Adrenal gland (tissue), 12 donors: Measurements from ENCODE around the gene BARD1. TPM values are rescaled to one million over a fixed set of nuclear protein-coding genes. Genes with fewer than 3 reads are reported as not detected.

ENCODE experiments used
- DNase-seq, 7 donors: peaks; one replicate each; pipeline ENCODE4 v3.0.0-alpha.2; 2019 to 2020
- H3K27ac ChIP-seq, 5 donors: fragments of 200-600 bp; sonication (generic) in 4 of 5; 1 replicate in 3 of 5; 2 replicates in 2 of 5; pipeline versions ENCODE4 v1.5.1 to v1.8.0; 2016 to 2020; ENCODE audit warnings: mild to moderate bottlenecking in 1 of 5
- H3K27me3 ChIP-seq: fragments of 200-600 bp; 2 replicates; pipeline ENCODE4 v1.8.0; 2021
- H3K36me3 ChIP-seq, 2 donors: fragments of 200-600 bp; replicated peaks in 1 of 2; 1 replicate in 1 of 2; 2 replicates in 1 of 2; pipeline versions ENCODE4 v1.5.1 to v1.8.0; 2018 to 2022
- H3K4me1 ChIP-seq, 2 donors: fragments of 200-600 bp; replicated peaks in 1 of 2; 1 replicate in 1 of 2; 2 replicates in 1 of 2; pipeline versions ENCODE4 v1.5.1 to v1.8.0; 2018 to 2021
- H3K4me3 ChIP-seq, 4 donors: fragments of 200-600 bp; sonication (generic) in 3 of 4; one replicate each; pipeline ENCODE4 v1.5.1; 2016 to 2018
- H3K9me3 ChIP-seq, 3 donors: fragments of 200-600 bp; sonication (generic) in 1 of 3; replicated peaks in 1 of 3; 1 replicate in 2 of 3; 2 replicates in 1 of 3; pipeline versions ENCODE4 v1.5.1 to v1.8.0; 2016 to 2021
- POLR2A ChIP-seq, 2 donors: fragments of 450-650 bp; IDR thresholded peaks; one replicate each; pipeline ENCODE4 v1.6.1; 2017; ENCODE audit warnings: antibody characterized with exemption in 2 of 2, mild to moderate bottlenecking in 2 of 2, moderate library complexity in 1 of 2
- WGBS, 4 donors: extraction: QIAGEN DNeasy Blood & Tissue Kit in 2 of 4; methylation state at CpG; one replicate each; pipeline versions ENCODE4 v1.1.5 to v1.1.7; 2013 to 2017; 5-methylcytosine and 5-hydroxymethylcytosine counted together
- intact Hi-C, 2 donors: fragments of 100-400 bp; cut with DNase I; formaldehyde crosslinking; loops; one replicate each; pipeline versions ENCODE4 v1.14.1 to v1.15.0; 2022 to 2023
- polyA plus RNA-seq, 3 donors: library from polyadenylated mRNA; stranded (reverse); fragments of 200-250 nt in 2 of 3; fragments of 350-450 nt in 1 of 3; fragmentation: Illumina TruSeq in 1 of 3; extraction: RNeasy Lipid Tissue Mini Kit (QIAGEN cat#74804) in 1 of 3; gene quantifications; one replicate each; pipeline ENCODE4 v1.2.3, GENCODE V29; 2013 to 2014
- total RNA-seq, 9 donors: library from RNA; depleted of rRNA in 4 of 9; stranded (reverse); fragments of >200 nt in 4 of 9; fragments of 120-200 nt in 1 of 9; fragmentation: NEBNext Ultra II Directional in 1 of 9; extraction: Animal tissue kit (Norgen Biotek cat#: 25700) in 1 of 9; gene quantifications; one replicate each; pipeline versions ENCODE4 v1.1.0 to v1.2.4, GENCODE V29; 2013 to 2023
- TF ChIP-seq, protein P1 (sequence below), 6 experiments: fragments of 450-650 bp in 4 of 6; fragments of 200-600 bp in 2 of 6; sonication (generic) in 1 of 6; IDR thresholded peaks; 1 replicate in 5 of 6; 2 replicates in 1 of 6; pipeline versions ENCODE4 v1.5.1 to v1.8.0; 2016 to 2021; ENCODE audit warnings: antibody characterized with exemption in 6 of 6, mild to moderate bottlenecking in 2 of 6, moderate library complexity in 1 of 6
- donor health status: healthy with polysubstance abuse.
- donor health status: Bipolar disorder and iron deficiency.
- donor health status: DM: yes; HTN: yes; CAD: no.
- donor health status: DM: no; HTN: no; CAD: no.
- donor health status: DM: no; HTN: no; CAD: no.
- donor health status: DM: yes; HTN: yes; CAD: no.

Gene BARD1
- total and polyA plus RNA-seq, 12 donors = 0.71 to 12.7 (median 3.9) TPM

DNA sequence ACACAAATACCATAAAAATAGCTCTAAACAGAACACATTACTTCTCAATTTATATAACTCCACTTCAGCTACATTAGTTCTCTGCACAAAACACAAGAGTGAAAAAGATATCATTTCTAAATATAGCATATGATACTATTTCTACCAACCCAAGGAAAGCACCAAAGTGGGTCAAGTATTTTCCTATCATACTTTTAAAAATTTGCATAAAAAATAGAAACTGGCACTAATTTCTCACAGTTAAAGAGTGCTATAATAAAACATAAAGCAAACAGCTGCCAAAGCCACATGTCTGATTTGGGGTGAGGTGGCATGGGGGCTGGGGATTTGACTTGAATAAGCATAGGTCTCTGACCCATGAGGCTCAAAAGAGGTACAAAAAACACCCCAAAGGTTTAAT lies 61.5 kb downstream of the BARD1 start:
- TF ChIP-seq POLR2A (IDR thresholded peaks at IDR 0.05) = no peak
- no peak for DNase-seq
- intact Hi-C loops = no loop called here
- Histone ChIP-seq H3K27ac (no peak overlapping the region), H3K9me3 (peaks cover 0 to 10% (median 0%) of the 10 kb centered on the region in 3 donors), H3K4me3 (no peak overlapping the region), H3K27me3 (no peaks in the 10 kb centered on the region), H3K4me1 (no peaks in the 10 kb centered on the region), H3K36me3 (no peaks in the 10 kb centered on the region)

DNA sequence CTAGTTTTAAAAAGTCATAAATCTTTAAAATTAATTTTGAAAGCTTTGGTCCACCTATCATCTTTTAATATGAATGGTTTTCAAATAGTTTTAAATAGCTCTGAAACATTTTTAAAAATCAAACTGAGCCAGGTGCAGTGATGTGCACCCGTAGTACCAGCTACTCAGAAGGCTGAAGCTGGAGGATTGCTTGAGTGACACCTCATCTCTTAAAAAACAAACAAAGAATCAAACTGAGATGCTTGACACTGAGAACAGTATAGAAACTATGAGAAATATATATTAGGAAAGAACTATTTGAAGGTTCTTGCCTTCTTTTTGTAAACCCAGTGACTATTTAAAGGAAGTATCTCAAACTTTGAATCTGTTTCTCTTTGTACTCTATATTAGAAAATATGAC lies 67.4 kb downstream of the BARD1 start:
- H3K27me3 ChIP-seq = no peaks in the 10 kb centered on the region
- TF ChIP-seq, protein P1, sequence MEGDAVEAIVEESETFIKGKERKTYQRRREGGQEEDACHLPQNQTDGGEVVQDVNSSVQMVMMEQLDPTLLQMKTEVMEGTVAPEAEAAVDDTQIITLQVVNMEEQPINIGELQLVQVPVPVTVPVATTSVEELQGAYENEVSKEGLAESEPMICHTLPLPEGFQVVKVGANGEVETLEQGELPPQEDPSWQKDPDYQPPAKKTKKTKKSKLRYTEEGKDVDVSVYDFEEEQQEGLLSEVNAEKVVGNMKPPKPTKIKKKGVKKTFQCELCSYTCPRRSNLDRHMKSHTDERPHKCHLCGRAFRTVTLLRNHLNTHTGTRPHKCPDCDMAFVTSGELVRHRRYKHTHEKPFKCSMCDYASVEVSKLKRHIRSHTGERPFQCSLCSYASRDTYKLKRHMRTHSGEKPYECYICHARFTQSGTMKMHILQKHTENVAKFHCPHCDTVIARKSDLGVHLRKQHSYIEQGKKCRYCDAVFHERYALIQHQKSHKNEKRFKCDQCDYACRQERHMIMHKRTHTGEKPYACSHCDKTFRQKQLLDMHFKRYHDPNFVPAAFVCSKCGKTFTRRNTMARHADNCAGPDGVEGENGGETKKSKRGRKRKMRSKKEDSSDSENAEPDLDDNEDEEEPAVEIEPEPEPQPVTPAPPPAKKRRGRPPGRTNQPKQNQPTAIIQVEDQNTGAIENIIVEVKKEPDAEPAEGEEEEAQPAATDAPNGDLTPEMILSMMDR (IDR thresholded peaks at IDR 0.05) = no peak
- TF ChIP-seq POLR2A (IDR thresholded peaks at IDR 0.05) = no peak
- no peaks in the 10 kb centered on the region for H3K4me1 ChIP-seq
- no peak for DNase-seq
- H3K9me3 ChIP-seq = peaks cover 0 to 12% (median 0%) of the 10 kb centered on the region in 3 donors
- H3K4me3 ChIP-seq = no peak overlapping the region
- H3K27ac ChIP-seq = no peak overlapping the region
- no peaks in the 10 kb centered on the region for H3K36me3 ChIP-seq
- 88 to 100% (median 97%) methylated on average over 1 of the region's 1 CpG for WGBS, 4 donors
- intact Hi-C loops = no loop called here

DNA sequence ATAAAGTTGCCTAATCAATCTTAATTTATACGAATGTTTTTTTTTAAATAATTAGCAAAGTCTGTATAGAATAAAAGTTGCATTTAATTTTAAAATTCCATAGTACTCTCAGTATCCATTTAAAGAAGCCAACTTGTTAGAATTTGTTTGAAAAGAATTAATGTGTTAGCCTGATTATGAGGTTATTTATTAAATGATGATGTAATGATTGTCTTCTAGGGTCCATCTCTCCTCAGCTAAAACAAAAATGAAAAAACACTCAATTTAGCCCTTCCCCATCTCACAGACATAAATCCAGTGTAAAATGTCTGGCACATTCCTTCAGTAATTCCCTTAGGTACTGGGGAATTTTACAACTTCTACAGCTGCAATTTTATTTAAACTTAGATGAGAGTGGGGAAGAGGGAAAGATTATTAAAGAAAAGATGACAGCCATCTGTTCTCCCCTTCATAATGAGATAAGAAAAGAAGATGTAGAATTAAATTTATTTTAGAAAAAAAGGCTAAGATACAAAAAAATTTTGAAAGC lies 68.6 kb downstream of the BARD1 start:
- peaks cover 0 to 8% (median 0%) of the 10 kb centered on the region in 3 donors for H3K9me3 ChIP-seq
- H3K36me3 ChIP-seq = no peaks in the 10 kb centered on the region
- H3K27ac ChIP-seq = no peak overlapping the region
- no peak overlapping the region for H3K4me3 ChIP-seq
- no peaks in the 10 kb centered on the region for H3K4me1 ChIP-seq
- 79 to 88% (median 84%) methylated on average over 1 of the region's 1 CpG for WGBS, 4 donors
- intact Hi-C loops = no loop called here
- DNase-seq = no peak
- no peaks in the 10 kb centered on the region for H3K27me3 ChIP-seq
- no peak for TF ChIP-seq POLR2A (IDR thresholded peaks at IDR 0.05)
- TF ChIP-seq, protein P1 (IDR thresholded peaks at IDR 0.05) = no peak

DNA sequence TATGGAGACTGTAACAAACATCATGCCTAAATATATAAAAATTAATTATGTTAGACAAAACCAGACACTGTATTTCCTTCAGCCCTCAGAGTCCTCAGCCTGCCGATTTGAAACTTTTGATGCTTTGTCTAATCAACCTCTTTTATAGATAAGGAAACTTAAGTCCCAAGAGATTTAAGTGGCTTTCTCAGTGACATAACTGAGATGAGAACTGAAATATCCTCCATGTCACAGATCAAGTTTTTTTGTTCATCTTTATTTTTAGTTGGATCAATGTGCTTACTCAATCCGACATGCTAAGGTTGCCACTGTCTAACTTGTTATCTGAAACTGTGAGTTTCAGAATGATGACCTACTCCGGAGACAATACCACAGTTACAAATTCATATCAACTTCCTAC lies 72.3 kb downstream of the BARD1 start:
- Histone ChIP-seq H3K27me3 (no peaks in the 10 kb centered on the region), H3K4me1 (no peaks in the 10 kb centered on the region), H3K9me3 (peaks cover 0 to 6% (median 0%) of the 10 kb centered on the region in 3 donors), H3K4me3 (no peak overlapping the region), H3K36me3 (no peaks in the 10 kb centered on the region), H3K27ac (no peak overlapping the region)
- DNase-seq = no peak
- TF ChIP-seq, protein P1 (IDR thresholded peaks at IDR 0.05) = no peak
- TF ChIP-seq POLR2A (IDR thresholded peaks at IDR 0.05) = no peak
- intact Hi-C loops = no loop called here
- 87 to 93% (median 90%) methylated on average over 3 of the region's 3 CpGs for WGBS, 4 donors

DNA sequence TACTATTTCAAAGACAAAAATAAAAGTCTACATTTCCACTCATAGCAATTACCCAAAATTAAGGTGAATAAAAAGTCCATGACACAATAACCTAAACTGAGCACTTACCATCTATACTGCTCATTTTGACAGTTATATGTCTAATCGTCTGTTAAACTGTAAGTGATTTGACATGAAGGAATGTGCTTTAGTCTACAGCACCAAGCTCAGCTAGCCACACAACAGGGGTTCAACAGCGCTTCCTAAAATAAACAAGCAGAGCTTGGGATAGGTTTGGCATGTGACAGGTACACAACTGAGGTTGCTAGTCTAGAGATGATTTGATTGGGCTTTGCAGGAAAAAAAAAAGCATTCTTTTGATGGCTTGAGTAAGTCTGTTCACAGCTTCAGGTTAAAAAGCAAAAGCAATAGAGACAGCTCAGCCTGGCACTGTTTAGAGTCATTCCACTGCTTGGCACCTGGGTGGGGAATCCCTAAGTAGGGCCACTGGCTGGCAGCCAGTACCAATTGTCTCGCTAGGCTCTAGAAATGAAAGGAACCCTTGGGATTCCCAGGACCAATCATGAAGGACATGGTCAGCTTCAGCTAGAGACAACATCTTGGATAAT lies 78.6 kb downstream of the BARD1 start:
- Histone ChIP-seq H3K9me3 (no peaks in the 10 kb centered on the region), H3K27me3 (no peaks in the 10 kb centered on the region), H3K27ac (no peak overlapping the region), H3K4me3 (no peak overlapping the region), H3K36me3 (no peaks in the 10 kb centered on the region), H3K4me1 (no peaks in the 10 kb centered on the region)
- intact Hi-C loops = no loop called here
- WGBS, 4 donors = 91 to 94% (median 91%) methylated on average over 3 of the region's 3 CpGs
- TF ChIP-seq POLR2A (IDR thresholded peaks at IDR 0.05) = no peak
- TF ChIP-seq, protein P1 (IDR thresholded peaks at IDR 0.05) = no peak
- peak in 1 of 7 donors; percentile 8 for DNase-seq
